ENCODE results near the gene UQCRQ.

GRCh38 chr5:132872788-132873118 is 6.3 kb downstream of the UQCRQ start:
- TF ChIP-seq POLR2A (IDR thresholded peaks at IDR 0.05; ENCODE audit: low read depth, low read length) (no peak), FOS (IDR thresholded peaks at IDR 0.05; ENCODE audit: borderline replicate concordance, insufficient read depth, low read length) (no peak), POLR2AphosphoS5 (IDR thresholded peaks at IDR 0.05; ENCODE audit: insufficient read depth, low read depth, low read length) (no peak)
- TF ChIP-seq, protein P1, sequence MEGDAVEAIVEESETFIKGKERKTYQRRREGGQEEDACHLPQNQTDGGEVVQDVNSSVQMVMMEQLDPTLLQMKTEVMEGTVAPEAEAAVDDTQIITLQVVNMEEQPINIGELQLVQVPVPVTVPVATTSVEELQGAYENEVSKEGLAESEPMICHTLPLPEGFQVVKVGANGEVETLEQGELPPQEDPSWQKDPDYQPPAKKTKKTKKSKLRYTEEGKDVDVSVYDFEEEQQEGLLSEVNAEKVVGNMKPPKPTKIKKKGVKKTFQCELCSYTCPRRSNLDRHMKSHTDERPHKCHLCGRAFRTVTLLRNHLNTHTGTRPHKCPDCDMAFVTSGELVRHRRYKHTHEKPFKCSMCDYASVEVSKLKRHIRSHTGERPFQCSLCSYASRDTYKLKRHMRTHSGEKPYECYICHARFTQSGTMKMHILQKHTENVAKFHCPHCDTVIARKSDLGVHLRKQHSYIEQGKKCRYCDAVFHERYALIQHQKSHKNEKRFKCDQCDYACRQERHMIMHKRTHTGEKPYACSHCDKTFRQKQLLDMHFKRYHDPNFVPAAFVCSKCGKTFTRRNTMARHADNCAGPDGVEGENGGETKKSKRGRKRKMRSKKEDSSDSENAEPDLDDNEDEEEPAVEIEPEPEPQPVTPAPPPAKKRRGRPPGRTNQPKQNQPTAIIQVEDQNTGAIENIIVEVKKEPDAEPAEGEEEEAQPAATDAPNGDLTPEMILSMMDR (IDR thresholded peaks at IDR 0.05; ENCODE audit: extremely low read depth in 1 of 2, insufficient read depth in 1 of 2, low read depth in 1 of 2, low read length in 2 of 2) = no peak
